Transverse colon (tissue), 4 donors: Measurements from ENCODE around the gene OR10J5. TPM values are rescaled to one million over a fixed set of nuclear protein-coding genes. Genes with fewer than 3 reads are reported as not detected.

Source experiments
- DNase-seq: peaks from one replicate; pipeline ENCODE4 v3.0.0-alpha.2; 2019
- H3K27ac ChIP-seq, 4 donors: fragments of 200-600 bp; sonication (generic); 2 replicates each; pipeline ENCODE4 v1.5.1; 2016 to 2018; ENCODE audit warnings: inconsistent platforms in 4 of 4
- H3K27me3 ChIP-seq: fragments of 200-600 bp; sonication (generic); 2 replicates; pipeline ENCODE4 v1.5.1; 2017; ENCODE audit warnings: inconsistent platforms
- H3K36me3 ChIP-seq, 4 donors: fragments of 200-600 bp; sonication (generic); 2 replicates each; pipeline ENCODE4 v1.5.1; 2017 to 2019; ENCODE audit warnings: inconsistent platforms in 4 of 4
- H3K4me1 ChIP-seq, 4 donors: fragments of 200-600 bp; sonication (generic); 2 replicates each; pipeline ENCODE4 v1.5.1; 2017 to 2020; ENCODE audit warnings: inconsistent platforms in 4 of 4
- H3K4me3 ChIP-seq, 4 donors: fragments of 200-600 bp; sonication (generic); 1 replicate in 1 of 4; 2 replicates in 3 of 4; pipeline versions ENCODE4 v1.5.1 to v1.6.1; 2017 to 2019; ENCODE audit warnings: inconsistent platforms in 4 of 4
- H3K9me3 ChIP-seq, 2 donors: fragments of 200-600 bp; sonication (generic); 2 replicates each; pipeline ENCODE4 v1.5.1; 2017 to 2019; ENCODE audit warnings: inconsistent platforms in 2 of 2
- EP300 ChIP-seq: sonication (generic); formaldehyde crosslinking; IDR thresholded peaks from one replicate; pipeline ENCODE4 v1.6.1; 2017; ENCODE audit warnings: antibody characterized with exemption, low read depth
- POLR2A ChIP-seq: fragments of 450-650 bp; IDR thresholded peaks from one replicate; pipeline ENCODE4 v1.6.1; 2016; ENCODE audit warnings: antibody characterized with exemption, mild to moderate bottlenecking, moderate library complexity
- POLR2AphosphoS5 ChIP-seq, 3 donors: sonication (generic); formaldehyde crosslinking; IDR thresholded peaks; one replicate each; pipeline ENCODE4 v1.6.1; 2016; ENCODE audit warnings: antibody characterized with exemption in 3 of 3
- WGBS, 2 donors: methylation state at CpG; one replicate each; pipeline ENCODE4 v1.1.5; 2018; ENCODE audit warnings: low coverage in 1 of 2; 5-methylcytosine and 5-hydroxymethylcytosine counted together
- in situ Hi-C, 4 donors: fragments of 200-750 bp; cut with MboI; loops; one replicate each; pipeline versions ENCODE4 v1.15.0 to v1.15.1; 2017; ENCODE audit warnings: low sequenced_read_pairs in 3 of 4, low pct_ligation_motif_present in 1 of 4, low pct_unique_long_range_greater_than_20kb in 1 of 4
- intact Hi-C: fragments of 100-400 bp; cut with DNase I; formaldehyde crosslinking; loops from one replicate; pipeline ENCODE4 v1.15.1; 2023; ENCODE audit warnings: low total_unique reads
- total RNA-seq, 4 donors: library from RNA; depleted of rRNA; stranded (reverse); fragments of >200 nt; gene quantifications; one replicate each; pipeline ENCODE4 v1.1.0, GENCODE V29; 2016
- TF ChIP-seq, protein P1 (sequence below), 5 experiments: fragments of 200-600 bp in 3 of 5; fragments of 450-650 bp in 2 of 5; sonication (generic) in 3 of 5; IDR thresholded peaks; 1 replicate in 2 of 5; 2 replicates in 3 of 5; pipeline ENCODE4 v1.5.1; 2016 to 2017; ENCODE audit warnings: antibody characterized with exemption in 5 of 5, inconsistent platforms in 3 of 5, mild to moderate bottlenecking in 2 of 5, moderate library complexity in 1 of 5

The OR10J5 gene
- total RNA-seq, 4 donors from 2014 or later = not detected

DNA sequence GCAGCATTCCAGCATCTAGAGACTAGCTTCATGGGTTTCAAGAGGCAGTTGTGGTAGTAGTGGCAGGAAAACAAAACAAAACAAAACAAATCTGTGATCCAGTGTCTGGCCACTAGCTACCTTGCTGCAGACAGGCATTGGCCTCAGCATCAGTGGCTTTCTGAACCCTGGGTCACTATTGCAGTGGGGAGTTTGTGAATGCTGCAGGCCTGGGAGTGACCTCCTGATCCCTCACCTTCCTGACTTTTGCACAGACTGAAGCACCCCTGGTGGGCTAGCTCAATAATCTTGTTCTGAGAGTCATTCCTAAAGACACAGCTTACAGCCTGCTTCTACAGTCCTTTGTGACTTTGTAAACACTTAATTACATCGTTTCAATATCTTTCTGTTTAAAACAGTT lies 26.9 kb upstream of the OR10J5 start:
- H3K27me3 ChIP-seq = no peaks in the 10 kb centered on the region
- no peaks in the 10 kb centered on the region for H3K36me3 ChIP-seq
- TF ChIP-seq POLR2A (no peak), POLR2AphosphoS5 (IDR thresholded peaks at IDR 0.05) (no peak), EP300 (no peak)
- TF ChIP-seq, protein P1, sequence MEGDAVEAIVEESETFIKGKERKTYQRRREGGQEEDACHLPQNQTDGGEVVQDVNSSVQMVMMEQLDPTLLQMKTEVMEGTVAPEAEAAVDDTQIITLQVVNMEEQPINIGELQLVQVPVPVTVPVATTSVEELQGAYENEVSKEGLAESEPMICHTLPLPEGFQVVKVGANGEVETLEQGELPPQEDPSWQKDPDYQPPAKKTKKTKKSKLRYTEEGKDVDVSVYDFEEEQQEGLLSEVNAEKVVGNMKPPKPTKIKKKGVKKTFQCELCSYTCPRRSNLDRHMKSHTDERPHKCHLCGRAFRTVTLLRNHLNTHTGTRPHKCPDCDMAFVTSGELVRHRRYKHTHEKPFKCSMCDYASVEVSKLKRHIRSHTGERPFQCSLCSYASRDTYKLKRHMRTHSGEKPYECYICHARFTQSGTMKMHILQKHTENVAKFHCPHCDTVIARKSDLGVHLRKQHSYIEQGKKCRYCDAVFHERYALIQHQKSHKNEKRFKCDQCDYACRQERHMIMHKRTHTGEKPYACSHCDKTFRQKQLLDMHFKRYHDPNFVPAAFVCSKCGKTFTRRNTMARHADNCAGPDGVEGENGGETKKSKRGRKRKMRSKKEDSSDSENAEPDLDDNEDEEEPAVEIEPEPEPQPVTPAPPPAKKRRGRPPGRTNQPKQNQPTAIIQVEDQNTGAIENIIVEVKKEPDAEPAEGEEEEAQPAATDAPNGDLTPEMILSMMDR (IDR thresholded peaks at IDR 0.05) = no peak
- no peak overlapping the region for H3K4me3 ChIP-seq
- no peaks in the 10 kb centered on the region for H3K9me3 ChIP-seq
- in situ Hi-C loops = no loop called here
- intact Hi-C loops = no loop called here
- no peaks in the 10 kb centered on the region for H3K4me1 ChIP-seq
- no peak overlapping the region for H3K27ac ChIP-seq
- WGBS, 2 donors = 0 to 30% methylated on average over 1 of the region's 1 CpG
- no peak for DNase-seq

DNA sequence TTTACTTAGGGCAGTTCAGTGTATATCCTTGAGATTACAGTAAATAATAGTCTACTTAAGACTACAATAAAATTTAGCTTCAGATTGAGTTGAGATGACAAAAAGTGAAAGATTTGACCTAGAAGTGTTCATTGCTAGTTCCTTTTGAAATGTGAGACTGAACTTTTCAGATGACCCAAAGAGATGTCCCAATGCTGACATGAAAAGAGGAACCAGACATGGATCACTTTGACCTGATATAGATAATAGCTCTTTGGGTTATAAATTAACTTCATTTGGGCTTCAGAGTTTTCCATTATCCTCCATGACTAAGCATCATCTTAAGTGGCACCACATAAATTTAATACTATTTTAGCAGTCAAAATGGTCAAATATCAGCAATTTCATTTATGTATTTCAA lies 25.7 kb upstream of the OR10J5 start:
- Histone ChIP-seq H3K4me3 (no peak overlapping the region), H3K4me1 (no peaks in the 10 kb centered on the region), H3K27me3 (no peaks in the 10 kb centered on the region), H3K27ac (no peak overlapping the region), H3K9me3 (no peaks in the 10 kb centered on the region), H3K36me3 (no peaks in the 10 kb centered on the region)
- in situ Hi-C loops (no loop called here), intact Hi-C loops (no loop called here)
- TF ChIP-seq, protein P1 (IDR thresholded peaks at IDR 0.05) = no peak
- TF ChIP-seq EP300 (no peak), POLR2AphosphoS5 (IDR thresholded peaks at IDR 0.05) (no peak), POLR2A (no peak)
- DNase-seq = no peak

DNA sequence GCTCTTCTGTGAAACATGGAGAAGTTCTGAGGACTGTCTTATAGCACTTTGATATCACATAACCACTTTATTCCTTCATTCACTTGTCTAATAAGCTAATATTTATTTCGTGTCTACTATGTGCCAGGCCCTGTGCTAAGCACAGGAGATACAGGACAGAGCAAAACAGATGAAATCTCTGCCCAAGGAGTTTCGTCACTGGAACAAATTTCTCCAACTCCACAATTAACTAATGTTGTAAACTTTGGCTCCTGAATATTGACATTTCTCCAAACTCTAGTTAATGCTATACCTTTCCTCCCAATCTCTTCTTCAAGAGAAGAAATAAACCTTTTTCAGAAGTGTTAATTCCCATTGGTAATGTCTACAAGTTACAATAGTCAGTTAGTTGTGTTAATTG lies 24.8 kb upstream of the OR10J5 start:
- no peak for DNase-seq
- Histone ChIP-seq H3K36me3 (no peaks in the 10 kb centered on the region), H3K27me3 (no peaks in the 10 kb centered on the region), H3K4me3 (no peak overlapping the region), H3K27ac (no peak overlapping the region), H3K9me3 (no peaks in the 10 kb centered on the region), H3K4me1 (no peaks in the 10 kb centered on the region)
- in situ Hi-C loops = no loop called here
- WGBS, 2 donors = 33 to 46% methylated on average over 2 of the region's 2 CpGs
- no peak for TF ChIP-seq POLR2AphosphoS5 (IDR thresholded peaks at IDR 0.05)
- TF ChIP-seq POLR2A = no peak
- TF ChIP-seq, protein P1 (IDR thresholded peaks at IDR 0.05) = no peak
- TF ChIP-seq EP300 = no peak
- intact Hi-C loops = no loop called here

DNA sequence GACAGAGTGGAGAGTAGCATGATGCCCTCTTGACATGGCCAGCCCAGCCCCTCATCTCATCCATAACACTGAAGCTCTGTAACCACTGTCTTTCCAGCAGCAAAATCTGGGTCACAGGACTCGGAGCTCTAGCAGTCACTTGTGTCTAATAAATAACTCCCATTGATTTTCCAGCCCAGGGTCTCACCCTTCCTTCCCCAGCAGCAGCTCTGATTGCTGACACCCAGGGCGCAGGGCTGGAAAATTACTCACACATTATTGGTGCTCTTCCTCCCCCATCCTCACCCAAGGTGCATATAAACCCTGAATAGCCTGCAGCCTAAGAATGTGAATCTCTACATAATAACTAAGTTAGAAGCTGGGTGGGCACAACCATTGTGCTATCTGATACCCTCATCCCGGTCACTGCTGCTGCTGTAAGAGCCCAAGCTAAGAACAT lies 21.1 kb upstream of the OR10J5 start:
- H3K27ac ChIP-seq = no peak overlapping the region
- H3K36me3 ChIP-seq = no peaks in the 10 kb centered on the region
- H3K4me3 ChIP-seq = no peak overlapping the region
- 47% methylated on average over 3 of the region's 3 CpGs; no CpG with 5 or more reads in 1 of the 2 donors for WGBS, 2 donors
- TF ChIP-seq POLR2A = no peak
- TF ChIP-seq POLR2AphosphoS5 (IDR thresholded peaks at IDR 0.05) = no peak
- TF ChIP-seq EP300 = no peak
- TF ChIP-seq, protein P1 (IDR thresholded peaks at IDR 0.05) = no peak
- H3K9me3 ChIP-seq = no peaks in the 10 kb centered on the region
- no peaks in the 10 kb centered on the region for H3K4me1 ChIP-seq
- DNase-seq = no peak
- intact Hi-C loops = no loop called here
- no peaks in the 10 kb centered on the region for H3K27me3 ChIP-seq
- in situ Hi-C loops = no loop called here
